GM12878 (cell line): ENCODE data around the gene LARGE1. TPM values are rescaled to one million over a fixed set of nuclear protein-coding genes. Genes with fewer than 3 reads are reported as not detected.

Experiments
- ATAC-seq: fragments of 200-7000 bp; cut with Tn5 transposase; 3 replicates; pipeline ENCODE4 v1.9.1; 2020; ENCODE audit warnings: mild to moderate bottlenecking, moderate library complexity
- BruUV-seq: library from RNA; stranded (reverse); fragments of 400-500 nt; replicated peaks from 2 replicates; lab custom pipeline; 2021; lab: Mats Ljungman, UMichigan
- CTCF ChIA-PET: fragments of 300-600 bp; sonication (Branson Sonifier 250); formaldehyde crosslinking; extraction: SDS; loops from one replicate; lab custom pipeline; 2021; ENCODE audit warnings: inconsistent platforms; lab: Yijun Ruan, JAX
- POLR2A ChIA-PET: fragments of 350-600 bp; formaldehyde crosslinking; extraction: SDS; loops from one replicate; lab custom pipeline; 2021; ENCODE audit warnings: inconsistent platforms; lab: Charles Lee
- RAD21 ChIA-PET: fragments of 300-600 bp; sonication (Branson Sonifier 250); formaldehyde crosslinking; loops from one replicate; lab custom pipeline; 2023; ENCODE audit warnings: antibody characterized with exemption; ENCODE audit not compliant: unreplicated experiment; lab: Charles Lee
- SMC1A ChIA-PET: fragments of 300-600 bp; sonication (Branson Sonifier 250); formaldehyde crosslinking; loops from one replicate; lab custom pipeline; 2023; ENCODE audit not compliant: unreplicated experiment, uncharacterized antibody; lab: Charles Lee
- DNase-seq: peaks from one replicate; pipeline ENCODE4 v3.0.0-alpha.2; 2011; ENCODE audit warnings: low read depth, low spot score
- FAIRE-seq: peaks from 3 replicates; lab custom pipeline; 2011; peaks lifted over from hg19 to GRCh38; lab: Jason Lieb, UNC
- H2AFZ ChIP-seq: 2 replicates; pipeline ENCODE4 v1.6.0; 2011; ENCODE audit warnings: low read depth, low read length, control low read depth; ENCODE audit not compliant: control insufficient read depth
- H3K27ac ChIP-seq: 2 replicates; pipeline ENCODE4 v1.5.1; 2011; ENCODE audit warnings: control low read depth; ENCODE audit not compliant: control insufficient read depth, insufficient read depth
- H3K27me3 ChIP-seq, 2 experiments: replicated peaks in 1 of 2; 2 replicates each; pipeline versions ENCODE4 v1.6.0 to v1.6.1; 2011; ENCODE audit warnings: low read length in 1 of 2; ENCODE audit not compliant: control insufficient read depth in 2 of 2, insufficient read depth in 2 of 2
- H3K36me3 ChIP-seq, 2 experiments: 2 replicates each; pipeline ENCODE4 v1.5.1; 2011; ENCODE audit warnings: low read length in 1 of 2; ENCODE audit not compliant: control insufficient read depth in 2 of 2, insufficient read depth in 2 of 2
- H3K4me1 ChIP-seq: 2 replicates; pipeline ENCODE4 v1.6.1; 2011; ENCODE audit warnings: mild to moderate bottlenecking, low read length, moderate library complexity, mixed read lengths; ENCODE audit not compliant: control insufficient read depth, insufficient read depth
- H3K4me2 ChIP-seq: 2 replicates; pipeline ENCODE4 v1.6.0; 2011; ENCODE audit warnings: control low read depth; ENCODE audit not compliant: control insufficient read depth, insufficient read depth
- H3K4me3 ChIP-seq: fragments of 200-600 bp; sonication (generic); 2 replicates; pipeline ENCODE4 v1.5.1; 2016
- H3K79me2 ChIP-seq: 2 replicates; pipeline ENCODE4 v1.6.0; 2011; ENCODE audit warnings: low read length; ENCODE audit not compliant: control insufficient read depth, insufficient read depth
- H3K9ac ChIP-seq: 2 replicates; pipeline ENCODE4 v1.8.0; 2011; ENCODE audit warnings: low read length, control low read depth, mixed read lengths; ENCODE audit not compliant: control insufficient read depth, insufficient read depth
- H3K9me3 ChIP-seq: replicated peaks from 3 replicates; pipeline ENCODE4 v1.5.1; 2011; ENCODE audit warnings: mild to moderate bottlenecking, low read length; ENCODE audit not compliant: control insufficient read depth, insufficient read depth
- H4K20me1 ChIP-seq: 2 replicates; pipeline ENCODE4 v1.6.0; 2011; ENCODE audit not compliant: control insufficient read depth, insufficient read depth
- BHLHE40 ChIP-seq, 2 experiments: fragments of 450-650 bp in 1 of 2; IDR thresholded peaks; 2 replicates each; pipeline ENCODE4 v1.6.1; 2011 to 2017; ENCODE audit warnings: low read depth in 2 of 2, borderline replicate concordance in 1 of 2, improper control_type of control experiment in 1 of 2, low read length in 1 of 2, mild to moderate bottlenecking in 1 of 2
- KDM1A ChIP-seq: fragments of 200-600 bp; sonication (generic); IDR thresholded peaks from 2 replicates; pipeline ENCODE4 v1.6.1; 2016; ENCODE audit warnings: borderline replicate concordance
- ZBTB40 ChIP-seq: fragments of 450-650 bp; IDR thresholded peaks from 2 replicates; pipeline ENCODE4 v1.6.1; 2016; ENCODE audit warnings: mild to moderate bottlenecking, moderate library complexity, borderline replicate concordance
- ZZZ3 ChIP-seq: IDR thresholded peaks from 2 replicates; pipeline ENCODE4 v1.6.1; 2011; ENCODE audit warnings: low read depth; ENCODE audit not compliant: control insufficient read depth, insufficient read length
- whole genome bisulfite sequencing: methylation state at CpG from one replicate; pipeline ENCODE4 v1.1.6; 2016; ENCODE audit warnings: low lambda C conversion rate; ENCODE audit not compliant: insufficient replicate concordance, insufficient coverage; ENCODE audit errors: missing lambda C conversion rate; 5-methylcytosine and 5-hydroxymethylcytosine counted together
- in situ Hi-C: fragments of 300-500 bp; cut with MboI; formaldehyde crosslinking; loops from 9 replicates; pipeline ENCODE4 v1.14.3; 2018; ENCODE audit warnings: mixed read lengths
- intact Hi-C: fragments of 100-400 bp; cut with micrococcal nuclease; formaldehyde crosslinking; loops from one replicate; pipeline ENCODE4 v1.14.2; 2022; ENCODE audit not compliant: unreplicated experiment
- polyA plus RNA-seq, 11 experiments: library from polyadenylated mRNA; depleted of rRNA in 4 of 11; unstranded in 6 of 11; stranded (reverse) in 5 of 11; fragments of >200 nt; fragmentation: Nextera tagmentation in 4 of 11; fragmentation: Illumina TruSeq in 1 of 11; extraction: Ambion mirVana in 4 of 11; extraction: Trizol in 1 of 11; gene quantifications; 1 replicate in 1 of 11; 2 replicates in 10 of 11; pipeline versions ENCODE4 v1.2.1 to v1.2.3, GENCODE V29; 2011 to 2016; ENCODE audit warnings: inconsistent platforms in 2 of 11, missing spikeins in 2 of 11, low read depth in 1 of 11
- total RNA-seq, 4 experiments: library from RNA; depleted of rRNA in 3 of 4; stranded (reverse); fragments of >200 nt in 3 of 4; fragmentation: Illumina TruSeq in 1 of 4; extraction: Trizol in 1 of 4; gene quantifications; 2 replicates each; pipeline versions ENCODE4 v1.2.1 to v1.2.3, GENCODE V29; 2013 to 2021

LARGE1 gene
- total and polyA plus RNA-seq, 10 of the 15 experiments (the other 5 are each of a cell fraction or from before 2014, with no cell fraction given) = 3.2 to 41.4 (median 17.3) TPM

- Histone ChIP-seq H3K36me3 (no peaks in the 10 kb centered on the region), H3K4me3 (no peak overlapping the region), H3K79me2 (no peaks in the 10 kb centered on the region), H3K4me2 (no peak overlapping the region), H3K9ac (no peak overlapping the region), H3K27me3 (no peaks in the 10 kb centered on the region), H4K20me1 (no peaks in the 10 kb centered on the region), H2AFZ (no peak overlapping the region), H3K9me3 (no peaks in the 10 kb centered on the region; the same call in 2 of the 3 replicates), H3K4me1 (no peaks in the 10 kb centered on the region), H3K27ac (no peak overlapping the region)
- ATAC-seq = no peak
- intact Hi-C loops = no loop called here
- in situ Hi-C loops = no loop called here
- ChIA-PET CTCF (no interaction called here), POLR2A (no interaction called here), RAD21 (no interaction called here), SMC1A (interaction anchor here (1.1 kb wide), 1 partner anchor 14 kb away, joined by 3 read pairs; no protein-coding TSS in a partner anchor)
- TSS peak; percentile 41 for BruUV-seq
- TF ChIP-seq BHLHE40 (IDR thresholded peaks at IDR 0.05; ENCODE audit: borderline replicate concordance in 1 of 2, low read depth in 2 of 2, low read length in 1 of 2) (no peak), KDM1A (no peak), ZZZ3 (no peak), ZBTB40 (no peak)
- no peak for DNase-seq
- FAIRE-seq = no peak
- 86% methylated on average over 5 of the region's 5 CpGs for WGBS
Measured at GRCh38 chr22:33717694-33718396, 202.4 kb downstream of the LARGE1 start.
